Measurements from ENCODE around the gene PSMD9.
"Not testable (repeated sequence)": the region's sequence is repeated elsewhere in the genome, so short reads cannot be mapped to it uniquely, and the experiment has no call there.

Gene PSMD9

DNA sequence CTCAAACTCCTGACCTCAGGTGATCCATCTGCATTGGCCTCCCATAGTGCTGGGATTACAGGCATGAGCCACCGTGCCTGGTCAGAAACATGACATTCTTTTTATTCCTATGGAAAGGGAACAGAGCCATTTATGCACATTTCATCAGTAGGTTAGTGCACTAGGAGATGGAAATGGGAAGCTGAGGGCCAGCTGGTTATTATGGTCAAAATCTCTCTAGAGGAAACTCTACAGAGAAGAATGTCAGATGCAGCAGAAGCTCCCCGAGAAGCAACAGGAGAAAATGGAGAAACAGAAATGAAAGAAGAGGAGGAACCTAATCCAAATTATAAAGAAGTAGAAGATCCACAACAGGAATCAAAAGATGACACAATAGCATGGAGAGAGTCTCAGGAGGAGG is 32.5 kb downstream of the PSMD9 start:
- DNase-seq (ENCODE audit: low read depth), result no peak

GRCh38 chr12:121925358-121925695 is 36.7 kb downstream of the PSMD9 start:
- DNase-seq (ENCODE audit: low read depth), result no peak

DNA sequence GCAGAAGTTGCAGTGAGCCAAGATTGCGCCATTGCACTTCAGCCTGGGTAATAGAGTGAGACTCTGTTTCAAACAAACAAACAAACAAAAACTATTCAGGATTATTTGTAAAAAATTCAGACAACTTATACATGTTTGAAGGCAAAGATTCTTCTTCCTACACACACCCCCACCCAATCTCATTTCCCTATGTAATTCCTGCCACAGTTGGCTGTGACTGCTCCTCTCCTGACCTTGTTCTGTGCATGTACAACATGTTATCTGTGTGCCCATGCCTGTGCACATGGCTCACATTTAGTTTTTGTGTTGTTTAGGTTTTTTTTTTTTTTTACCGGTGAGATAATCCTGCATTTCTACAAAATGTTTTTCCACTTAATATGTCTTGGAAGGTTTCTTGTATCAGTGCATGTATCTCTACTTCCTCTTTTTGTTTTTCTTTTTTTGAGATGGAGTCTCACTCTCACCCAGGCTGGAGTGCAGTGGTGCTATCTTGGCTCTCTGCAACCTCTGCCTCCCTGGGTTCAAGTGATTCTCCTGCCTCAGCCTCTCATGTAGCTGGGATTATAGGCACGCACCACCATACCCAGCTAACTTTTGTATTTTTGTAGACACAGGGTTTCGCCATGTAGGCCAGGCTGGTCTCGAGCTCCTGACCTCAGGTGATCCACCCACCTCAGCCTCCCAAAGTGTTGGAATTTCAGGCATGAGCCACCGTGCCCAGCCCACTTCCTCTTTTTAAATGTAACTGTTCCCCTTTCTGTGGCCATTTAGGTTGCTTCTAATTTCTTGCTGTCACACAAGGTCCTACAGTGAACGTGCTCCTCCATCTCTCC is 38.5 kb downstream of the PSMD9 start:
- DNase-seq (ENCODE audit: low read depth), result no peak

DNA sequence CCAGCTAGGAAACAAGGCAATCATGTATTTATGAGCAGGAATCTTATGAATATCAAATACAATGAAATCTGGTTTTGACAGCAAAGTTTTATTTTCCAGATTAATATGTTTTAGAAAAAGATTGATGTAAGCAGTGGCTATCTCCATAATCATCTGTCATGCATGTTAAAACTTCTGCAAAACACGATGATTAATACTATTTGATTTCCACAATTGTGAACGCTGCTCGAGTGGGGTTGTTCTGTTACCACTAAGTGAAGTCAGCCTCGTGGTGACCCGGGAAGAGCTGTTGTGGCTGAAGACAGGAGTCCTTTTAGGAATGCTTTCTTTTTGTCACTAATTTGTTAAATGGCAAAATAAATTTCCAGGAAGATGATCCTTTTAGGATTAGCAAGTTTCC is 39.2 kb downstream of the PSMD9 start:
- DNase-seq (ENCODE audit: low read depth), result no peak

GRCh38 chr12:121929545-121929944 is 41.0 kb downstream of the PSMD9 start:
- DNase-seq (ENCODE audit: low read depth), result not testable (repeated sequence)

- DNase-seq (ENCODE audit: low read depth), result no peak
Observed at GRCh38 chr12:121930862-121931261, 42.3 kb downstream of the PSMD9 start.

GRCh38 chr12:121932176-121932536 is 43.6 kb downstream of the PSMD9 start:
- no peak for DNase-seq (ENCODE audit: low read depth)

GRCh38 chr12:121932914-121933521 is 44.4 kb downstream of the PSMD9 start:
- no peak for DNase-seq (ENCODE audit: low read depth)

- DNase-seq (ENCODE audit: low read depth), result no peak
Observed at GRCh38 chr12:121933522-121934308, 45.1 kb downstream of the PSMD9 start.

- DNase-seq (ENCODE audit: low read depth), result no peak
Observed at GRCh38 chr12:121934309-121934664, 45.7 kb downstream of the PSMD9 start.

GRCh38 chr12:121937654-121938053 is 49.1 kb downstream of the PSMD9 start:
- DNase-seq (ENCODE audit: low read depth), result no peak

GRCh38 chr12:121939186-121939585 is 50.6 kb downstream of the PSMD9 start:
- DNase-seq (ENCODE audit: low read depth), result no peak

GRCh38 chr12:121939992-121940766 is 51.6 kb downstream of the PSMD9 start:
- no peak for DNase-seq (ENCODE audit: low read depth)

DNA sequence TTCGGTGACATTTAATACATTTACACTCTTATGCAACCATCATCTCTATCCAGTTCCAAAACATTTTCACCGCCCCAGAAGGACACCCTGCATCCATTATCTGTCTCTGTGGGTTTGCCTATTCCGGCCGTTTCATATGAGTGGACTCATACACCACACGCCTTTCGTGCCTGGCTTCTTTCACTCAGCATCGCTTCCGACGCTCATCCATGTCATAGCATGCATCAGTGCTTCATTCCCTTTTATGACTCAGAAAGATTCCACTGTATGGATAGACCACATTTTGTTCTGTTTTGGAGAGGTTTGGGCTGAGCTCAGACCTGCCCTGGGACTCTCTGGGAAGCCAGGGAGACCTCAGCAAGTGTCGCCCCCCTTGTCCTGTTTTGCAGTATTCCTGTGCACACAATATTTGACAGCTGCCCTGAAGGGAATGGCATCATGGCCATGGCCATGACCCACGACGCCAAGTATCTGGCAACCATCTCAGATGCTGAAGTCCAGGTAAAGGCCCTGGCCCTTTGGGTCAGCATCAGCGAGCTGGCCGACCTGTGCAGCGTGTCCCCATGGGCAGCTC is 53.6 kb downstream of the PSMD9 start:
- no peak for DNase-seq (ENCODE audit: low read depth)

DNA sequence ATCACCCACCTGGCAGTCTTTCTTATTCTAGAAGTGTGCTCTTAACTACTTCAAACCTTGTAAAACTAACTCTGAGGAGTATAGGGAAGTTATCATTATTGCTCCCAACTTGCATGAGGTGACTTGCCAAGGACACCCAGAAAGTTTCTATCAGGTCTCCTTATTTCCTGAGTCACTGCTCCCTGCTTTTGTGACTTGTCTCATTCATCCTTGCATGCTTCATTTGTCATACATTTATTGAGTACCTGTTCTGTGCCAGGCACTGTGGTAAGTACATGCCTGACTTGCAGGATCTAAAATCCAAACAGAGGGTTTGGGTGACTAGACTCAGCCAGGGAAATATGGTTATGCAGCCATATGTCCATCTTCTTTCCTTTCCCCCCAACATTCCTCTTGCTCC is 55.3 kb downstream of the PSMD9 start:
- DNase-seq (ENCODE audit: low read depth), result no peak

- no peak for DNase-seq (ENCODE audit: low read depth)
Observed at GRCh38 chr12:121946313-121947025, 57.9 kb downstream of the PSMD9 start.

DNA sequence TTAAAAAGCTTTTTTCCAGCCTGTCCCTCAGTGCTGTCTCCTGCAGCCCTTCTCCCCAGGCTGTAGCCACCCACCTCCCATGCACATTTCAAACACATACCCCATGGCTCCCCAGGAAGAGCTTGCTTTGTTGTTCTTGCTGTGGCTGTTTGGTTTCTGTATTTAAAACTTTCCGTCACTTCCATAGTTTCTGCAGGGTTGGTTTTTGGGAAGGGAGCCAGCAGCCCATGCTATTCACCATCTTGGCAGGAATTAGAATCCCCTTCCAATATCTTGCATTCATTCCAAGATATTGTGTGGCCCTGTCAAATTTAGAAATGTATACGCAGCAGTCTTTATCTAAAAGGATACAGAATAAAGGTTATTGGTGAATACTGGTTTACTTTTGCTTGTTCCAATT is 59.4 kb downstream of the PSMD9 start:
- DNase-seq (ENCODE audit: low read depth), result no peak

DNA sequence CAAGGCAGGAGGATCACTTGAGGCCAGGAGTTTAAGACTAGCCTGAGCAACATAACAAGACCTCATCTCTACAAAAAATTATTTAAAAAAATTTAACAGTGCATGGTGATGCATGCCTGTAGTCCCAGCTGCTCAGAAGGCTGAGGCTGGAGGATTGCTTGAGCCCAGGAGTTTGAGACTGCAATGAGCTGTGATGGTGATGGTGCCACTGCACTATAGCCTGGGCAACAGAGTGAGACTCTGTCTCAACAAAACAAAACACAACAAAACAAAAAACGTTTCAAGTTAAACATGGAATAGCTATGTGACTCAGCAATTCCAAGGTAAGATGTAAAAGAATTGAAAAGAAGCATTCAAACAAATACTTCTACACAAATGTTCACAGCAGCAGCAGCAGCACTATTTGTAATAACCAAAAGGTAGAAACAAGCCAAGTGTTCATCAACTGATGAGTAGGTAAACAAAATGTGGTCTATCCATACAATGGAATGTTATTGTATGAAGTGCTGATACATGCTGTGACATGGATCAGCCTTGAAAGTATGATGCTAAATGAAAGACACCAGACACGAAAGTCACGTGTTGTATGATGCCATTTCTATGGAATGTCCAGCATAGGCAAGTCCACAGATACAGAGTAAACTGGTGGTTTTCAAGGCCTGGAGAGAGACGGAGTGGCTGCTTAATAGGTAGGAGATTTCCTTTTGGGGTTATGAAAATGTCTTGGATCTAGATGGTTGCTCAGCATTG is 61.2 kb downstream of the PSMD9 start:
- DNase-seq (ENCODE audit: low read depth), result no peak

- DNase-seq (ENCODE audit: low read depth), result no peak
Observed at GRCh38 chr12:121953117-121953692, 64.6 kb downstream of the PSMD9 start.

DNA sequence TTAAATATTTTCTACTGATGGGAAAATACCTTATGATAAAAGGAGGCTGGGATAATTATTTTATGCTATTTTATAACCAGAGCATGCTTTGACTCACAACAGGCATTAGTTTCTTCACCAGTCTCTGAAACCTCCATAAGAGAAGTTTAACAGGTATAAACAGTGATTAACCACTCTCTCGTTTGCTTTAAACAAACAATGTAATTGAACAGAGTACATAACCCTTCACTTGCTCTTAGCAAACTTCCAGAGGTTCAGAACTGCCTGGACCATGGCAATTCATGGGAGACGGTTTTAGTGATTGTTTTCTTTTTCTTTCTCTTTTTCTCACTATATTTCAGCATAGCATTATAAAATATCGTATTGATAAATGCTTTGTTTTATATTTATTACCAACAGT is 65.1 kb downstream of the PSMD9 start:
- DNase-seq (ENCODE audit: low read depth), result no peak

Measured in stimulated activated CD8-positive, alpha-beta memory T cell treated with anti-CD3 and anti-CD28 coated beads, Interleukin-15, amount 100 ng/mL, for 24 hours (primary cell).